ENCODE measurements around the gene MAP3K6. TPM values are rescaled to one million over a fixed set of nuclear protein-coding genes. Genes with fewer than 3 reads are reported as not detected.

The MAP3K6 gene
- total and polyA plus RNA-seq, 4 donors = 11.5 to 164 (median 87.6) TPM

GRCh38 chr1:27383039-27383605 lies 16.4 kb upstream of the MAP3K6 start, which contains the start of gene CD164L2:
CD164L2 (minus strand) TSS chr1:27383333; CDS start chr1:27383239, 94 bp downstream.
- DNase-seq (no peak), ATAC-seq (ENCODE audit: low FRiP score) (no peak)
- no peaks in the 10 kb centered on the region for H3K36me3 ChIP-seq (ENCODE audit: control insufficient read depth in 1 of 2, insufficient read depth in 2 of 2, low read length in 1 of 2)
- no peak within 1 kb of the TSS for H3K27ac ChIP-seq (ENCODE audit: low read depth in 1 of 2, low read length in 2 of 2)
- intact Hi-C loops (cut with DNase I) = no loop called here
- no peak within 1 kb of the TSS for H3K4me3 ChIP-seq (ENCODE audit: low read length in 2 of 2)
- no peaks in the 10 kb centered on the region for H3K27me3 ChIP-seq (ENCODE audit: control insufficient read depth in 1 of 2, insufficient read depth in 2 of 2, low read length in 1 of 2)
- no peaks in the 10 kb centered on the region for H3K4me1 ChIP-seq (ENCODE audit: control insufficient read depth in 1 of 2, insufficient read depth in 2 of 2, low read length in 2 of 2)
- 13 to 14% methylated on average over 43 of the region's 43 CpGs for WGBS, 2 donors
- no peaks in the 10 kb centered on the region for H3K9me3 ChIP-seq (ENCODE audit: control insufficient read depth, low read length)

- DNase-seq (no peak), ATAC-seq (ENCODE audit: low FRiP score) (no peak)
- no peaks in the 10 kb centered on the region for H3K27me3 ChIP-seq (ENCODE audit: control insufficient read depth in 1 of 2, insufficient read depth in 2 of 2, low read length in 1 of 2)
- WGBS, 2 donors = 80 to 82% methylated on average over 15 to 18 of the region's 18 CpGs
- intact Hi-C loops (cut with DNase I) = no loop called here
- no peaks in the 10 kb centered on the region for H3K36me3 ChIP-seq (ENCODE audit: control insufficient read depth in 1 of 2, insufficient read depth in 2 of 2, low read length in 1 of 2)
- no peaks in the 10 kb centered on the region for H3K9me3 ChIP-seq (ENCODE audit: control insufficient read depth, low read length)
- H3K4me1 ChIP-seq (ENCODE audit: control insufficient read depth in 1 of 2, insufficient read depth in 2 of 2, low read length in 2 of 2) = no peaks in the 10 kb centered on the region
- no peak overlapping the region for H3K4me3 ChIP-seq (ENCODE audit: low read length in 2 of 2)
- H3K27ac ChIP-seq (ENCODE audit: low read depth in 1 of 2, low read length in 2 of 2) = no peak overlapping the region
Measured at GRCh38 chr1:27381969-27382762, 15.4 kb upstream of the MAP3K6 start.

DNA sequence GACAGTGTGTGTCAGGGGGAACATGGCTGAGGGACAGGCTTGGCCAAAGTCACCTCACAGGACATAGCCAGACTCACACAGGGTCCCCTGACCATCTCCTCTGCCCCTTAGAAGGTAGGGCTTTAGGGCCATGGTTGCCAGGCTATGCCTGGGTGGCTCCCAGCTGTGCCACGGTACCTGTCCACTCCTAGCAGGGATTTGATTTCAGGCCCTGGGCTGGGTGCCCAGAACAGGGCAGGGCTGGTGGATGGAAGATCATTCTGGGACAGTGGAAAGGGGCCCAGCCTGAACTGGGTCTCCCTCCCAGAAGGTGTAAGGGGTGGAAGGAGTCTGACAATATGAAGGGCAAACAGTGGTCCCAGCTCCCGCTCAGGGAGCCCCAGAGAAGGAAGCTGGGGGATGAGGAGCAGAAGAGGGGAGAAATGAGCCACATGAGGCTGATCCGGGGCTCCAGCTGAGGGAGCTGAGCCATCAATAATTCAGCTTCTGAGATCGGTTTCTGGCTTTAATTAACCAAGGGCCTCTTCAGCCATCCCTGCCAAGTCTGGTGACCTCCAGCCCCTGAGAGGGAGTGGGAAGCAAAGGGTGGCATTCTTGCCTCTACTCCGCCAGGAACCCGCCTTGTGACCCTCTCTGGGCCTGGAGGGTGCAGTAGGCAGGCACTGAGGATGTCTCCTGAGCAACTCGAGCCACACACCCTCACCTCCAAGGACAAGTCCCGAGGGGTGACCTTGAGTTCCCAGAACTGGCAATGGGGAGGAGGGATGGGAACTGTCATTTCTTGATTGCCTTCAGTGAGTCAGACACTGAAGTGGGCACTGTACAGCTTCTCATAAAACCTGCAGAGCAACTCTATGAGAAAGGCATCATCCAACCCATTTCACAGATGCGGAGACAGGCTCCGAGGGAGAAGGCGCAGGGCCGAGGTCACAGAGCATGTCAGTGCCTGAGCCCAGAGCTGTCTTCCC lies 14.3 kb upstream of the MAP3K6 start:
- Histone ChIP-seq H3K9me3 (ENCODE audit: control insufficient read depth, low read length) (no peaks in the 10 kb centered on the region), H3K4me3 (ENCODE audit: low read length in 2 of 2) (no peak overlapping the region), H3K4me1 (ENCODE audit: control insufficient read depth in 1 of 2, insufficient read depth in 2 of 2, low read length in 2 of 2) (no peaks in the 10 kb centered on the region), H3K36me3 (ENCODE audit: control insufficient read depth in 1 of 2, insufficient read depth in 2 of 2, low read length in 1 of 2) (no peaks in the 10 kb centered on the region), H3K27me3 (ENCODE audit: control insufficient read depth in 1 of 2, insufficient read depth in 2 of 2, low read length in 1 of 2) (no peaks in the 10 kb centered on the region), H3K27ac (ENCODE audit: low read depth in 1 of 2, low read length in 2 of 2) (no peak overlapping the region)
- intact Hi-C loops (cut with DNase I) = no loop called here
- DNase-seq (no peak), ATAC-seq (ENCODE audit: low FRiP score) (no peak)
- 87 to 89% methylated on average over 12 of the region's 12 CpGs for WGBS, 2 donors

DNA sequence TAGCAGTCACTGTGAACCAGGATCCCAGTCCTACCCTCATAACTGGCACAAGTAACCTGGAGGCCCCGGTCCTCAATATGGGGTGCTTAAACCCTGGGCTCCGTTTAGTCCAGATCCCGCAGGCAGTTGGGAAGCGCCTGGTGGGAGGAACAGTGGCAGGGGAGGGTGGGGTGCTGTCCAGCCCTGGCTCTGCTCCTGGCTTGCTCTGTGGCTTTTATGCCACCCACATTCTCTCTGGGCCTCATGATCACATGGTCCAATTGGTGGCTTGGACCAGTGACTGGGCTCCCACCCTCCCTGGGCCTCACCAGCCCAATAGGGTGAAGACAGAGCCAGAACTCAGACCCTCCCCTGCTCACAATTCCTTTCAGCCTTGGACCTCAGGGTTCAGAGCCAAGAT lies 13.5 kb upstream of the MAP3K6 start:
- Histone ChIP-seq H3K9me3 (ENCODE audit: control insufficient read depth, low read length) (no peaks in the 10 kb centered on the region), H3K36me3 (ENCODE audit: control insufficient read depth in 1 of 2, insufficient read depth in 2 of 2, low read length in 1 of 2) (no peaks in the 10 kb centered on the region), H3K4me3 (ENCODE audit: low read length in 2 of 2) (no peak overlapping the region), H3K27ac (ENCODE audit: low read depth in 1 of 2, low read length in 2 of 2) (no peak overlapping the region), H3K4me1 (ENCODE audit: control insufficient read depth in 1 of 2, insufficient read depth in 2 of 2, low read length in 2 of 2) (no peaks in the 10 kb centered on the region), H3K27me3 (ENCODE audit: control insufficient read depth in 1 of 2, insufficient read depth in 2 of 2, low read length in 1 of 2) (no peaks in the 10 kb centered on the region)
- WGBS, 2 donors = 88 to 94% methylated on average over 3 to 4 of the region's 4 CpGs
- DNase-seq (no peak), ATAC-seq (ENCODE audit: low FRiP score) (no peak)
- intact Hi-C loops (cut with DNase I) = no loop called here

DNA sequence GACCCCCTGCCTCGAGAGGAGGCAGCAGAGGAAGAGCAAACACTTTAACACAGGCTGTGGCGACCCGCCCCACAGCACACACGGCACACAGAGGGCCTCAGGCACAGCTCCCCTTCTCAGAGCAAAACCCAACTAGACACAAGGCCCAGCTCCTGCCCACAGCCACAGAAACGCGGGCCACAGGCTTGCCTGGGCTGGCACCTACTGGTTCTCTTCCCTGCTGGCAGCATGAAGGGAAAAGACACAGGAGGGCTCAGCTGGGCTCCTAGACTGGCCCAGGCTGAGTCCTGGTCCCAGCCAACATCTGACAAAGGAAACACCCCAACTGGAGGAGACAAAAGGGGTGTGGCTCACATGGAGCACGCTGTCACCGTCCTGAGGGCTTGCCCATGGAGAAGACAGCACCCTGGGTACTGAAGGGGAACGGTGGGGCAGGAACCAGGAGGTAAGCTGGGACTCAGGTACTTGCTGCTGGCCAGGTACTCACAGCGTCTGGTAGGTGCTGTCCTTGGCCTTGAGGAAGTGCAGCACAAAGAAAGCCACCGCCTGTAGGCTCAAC lies 12.9 kb upstream of the MAP3K6 start:
- ATAC-seq (ENCODE audit: low FRiP score) (no peak), DNase-seq (no peak)
- Histone ChIP-seq H3K27me3 (ENCODE audit: control insufficient read depth in 1 of 2, insufficient read depth in 2 of 2, low read length in 1 of 2) (no peaks in the 10 kb centered on the region), H3K36me3 (ENCODE audit: control insufficient read depth in 1 of 2, insufficient read depth in 2 of 2, low read length in 1 of 2) (no peaks in the 10 kb centered on the region), H3K4me1 (ENCODE audit: control insufficient read depth in 1 of 2, insufficient read depth in 2 of 2, low read length in 2 of 2) (no peaks in the 10 kb centered on the region), H3K9me3 (ENCODE audit: control insufficient read depth, low read length) (no peaks in the 10 kb centered on the region), H3K27ac (ENCODE audit: low read depth in 1 of 2, low read length in 2 of 2) (no peak overlapping the region), H3K4me3 (ENCODE audit: low read length in 2 of 2) (no peak overlapping the region)
- 91 to 94% methylated on average over 11 of the region's 11 CpGs for WGBS, 2 donors
- intact Hi-C loops (cut with DNase I) = no loop called here

- no peaks in the 10 kb centered on the region for H3K9me3 ChIP-seq (ENCODE audit: control insufficient read depth, low read length)
- H3K27me3 ChIP-seq (ENCODE audit: control insufficient read depth in 1 of 2, insufficient read depth in 2 of 2, low read length in 1 of 2) = no peaks in the 10 kb centered on the region
- no peaks in the 10 kb centered on the region for H3K36me3 ChIP-seq (ENCODE audit: control insufficient read depth in 1 of 2, insufficient read depth in 2 of 2, low read length in 1 of 2)
- no peak overlapping the region for H3K4me3 ChIP-seq (ENCODE audit: low read length in 2 of 2)
- DNase-seq (no peak), ATAC-seq (ENCODE audit: low FRiP score) (no peak)
- H3K4me1 ChIP-seq (ENCODE audit: control insufficient read depth in 1 of 2, insufficient read depth in 2 of 2, low read length in 2 of 2) = no peaks in the 10 kb centered on the region
- 69% methylated on average over 12 of the region's 12 CpGs for WGBS, 2 donors
- intact Hi-C loops (cut with DNase I) = no loop called here
- no peak overlapping the region for H3K27ac ChIP-seq (ENCODE audit: low read depth in 1 of 2, low read length in 2 of 2)
Measured at GRCh38 chr1:27377760-27378495, 11.2 kb upstream of the MAP3K6 start.

DNA sequence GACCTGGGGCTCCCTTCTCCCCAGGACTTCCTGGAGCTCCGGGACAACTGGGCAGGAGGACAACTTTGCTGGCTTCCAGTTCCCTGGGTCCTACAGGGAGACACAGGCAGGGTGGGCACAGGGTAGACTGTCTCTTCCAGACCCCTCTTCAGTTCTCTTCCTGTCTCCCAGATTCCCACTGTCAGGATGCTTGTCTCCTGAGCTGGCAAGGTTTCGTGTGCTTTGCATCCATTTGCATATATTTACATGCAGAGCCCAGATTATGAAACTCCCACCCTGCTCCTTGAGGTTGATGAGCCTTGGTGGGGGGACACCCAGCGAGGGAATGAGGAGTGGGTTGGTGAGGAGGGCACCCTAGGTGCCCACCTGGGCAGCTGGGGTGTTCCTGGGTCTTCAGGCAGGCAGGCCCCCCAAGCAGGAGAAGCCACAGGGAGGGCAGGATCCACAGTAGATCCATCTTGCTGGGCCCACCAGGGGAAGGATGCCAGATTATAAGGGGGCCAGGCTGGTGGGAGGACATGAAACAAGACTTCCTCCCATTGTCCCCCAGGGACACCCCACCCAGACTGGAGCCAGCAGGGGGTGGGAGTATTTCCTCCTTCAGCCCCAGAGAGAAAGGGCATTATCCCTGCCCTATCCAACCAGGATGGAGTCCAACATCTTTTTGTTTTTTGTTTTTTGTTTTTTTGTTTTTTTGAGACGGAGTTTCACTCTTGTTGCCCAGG lies 7.8 kb upstream of the MAP3K6 start, which contains the start of gene FCN3:
TSS of gene FCN3 (minus strand) at position 463 of the 725 bp plus-strand sequence. CDS start at position 457, 6 bp downstream.
- 83 to 90% methylated on average over 4 of the region's 4 CpGs for WGBS, 2 donors
- H3K27me3 ChIP-seq (ENCODE audit: control insufficient read depth in 1 of 2, insufficient read depth in 2 of 2, low read length in 1 of 2) = no peaks in the 10 kb centered on the region
- no peak for DNase-seq
- H3K9me3 ChIP-seq (ENCODE audit: control insufficient read depth, low read length) = no peaks in the 10 kb centered on the region
- no peak within 1 kb of the TSS for H3K27ac ChIP-seq (ENCODE audit: low read depth in 1 of 2, low read length in 2 of 2)
- H3K4me3 ChIP-seq (ENCODE audit: low read length in 2 of 2) = no peak within 1 kb of the TSS
- no peaks in the 10 kb centered on the region for H3K36me3 ChIP-seq (ENCODE audit: control insufficient read depth in 1 of 2, insufficient read depth in 2 of 2, low read length in 1 of 2)
- peak; percentile 15 for ATAC-seq (ENCODE audit: low FRiP score)
- H3K4me1 ChIP-seq (ENCODE audit: control insufficient read depth in 1 of 2, insufficient read depth in 2 of 2, low read length in 2 of 2) = no peaks in the 10 kb centered on the region
- intact Hi-C loops (cut with DNase I) = no loop called here
